SW 1271 (cell line): ENCODE measurements around the gene MYOF.
"Not testable (repeated sequence)": the region's sequence is repeated elsewhere in the genome, so short reads cannot be mapped to it uniquely, and the experiment has no call there.

Experiments
- DNase-seq, 2 experiments: peaks; one replicate each; lab custom pipeline; 2025; lab: John Stamatoyannopoulos, UW

Gene MYOF

DNA sequence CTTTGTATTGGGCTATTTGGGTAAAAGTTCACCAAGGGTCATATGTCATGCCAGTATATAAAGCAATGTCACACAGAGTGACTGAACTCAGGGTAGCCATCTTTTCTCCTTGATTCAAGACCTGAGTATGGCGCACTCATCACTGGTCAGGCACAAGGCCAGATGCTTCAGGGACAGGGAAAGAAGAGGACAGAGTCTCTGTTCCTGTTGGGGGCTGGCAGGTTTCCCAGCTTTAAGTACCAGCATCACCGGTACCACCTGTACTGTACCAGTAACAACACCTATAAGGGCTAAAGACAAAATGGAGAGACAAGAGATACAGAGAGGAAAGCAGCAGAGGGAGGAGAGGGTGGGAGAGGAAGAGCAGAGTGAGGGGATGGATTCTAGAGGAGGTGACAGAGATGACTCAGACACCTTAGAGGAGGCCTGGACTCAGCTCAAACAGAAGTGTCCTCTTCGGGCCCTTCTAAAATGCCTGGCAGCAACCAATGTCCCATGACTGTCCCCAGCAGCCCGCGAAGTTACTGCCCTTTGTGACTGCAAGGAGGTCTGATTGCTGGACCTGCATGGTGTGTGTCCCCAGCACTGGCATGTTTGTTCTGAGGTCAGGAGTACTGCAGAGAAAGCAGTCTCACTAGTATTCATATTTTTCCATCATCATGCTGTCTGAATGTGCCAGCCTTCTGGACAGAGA is 191.3 kb downstream of the MYOF start:
- DNase-seq: no peak

DNA sequence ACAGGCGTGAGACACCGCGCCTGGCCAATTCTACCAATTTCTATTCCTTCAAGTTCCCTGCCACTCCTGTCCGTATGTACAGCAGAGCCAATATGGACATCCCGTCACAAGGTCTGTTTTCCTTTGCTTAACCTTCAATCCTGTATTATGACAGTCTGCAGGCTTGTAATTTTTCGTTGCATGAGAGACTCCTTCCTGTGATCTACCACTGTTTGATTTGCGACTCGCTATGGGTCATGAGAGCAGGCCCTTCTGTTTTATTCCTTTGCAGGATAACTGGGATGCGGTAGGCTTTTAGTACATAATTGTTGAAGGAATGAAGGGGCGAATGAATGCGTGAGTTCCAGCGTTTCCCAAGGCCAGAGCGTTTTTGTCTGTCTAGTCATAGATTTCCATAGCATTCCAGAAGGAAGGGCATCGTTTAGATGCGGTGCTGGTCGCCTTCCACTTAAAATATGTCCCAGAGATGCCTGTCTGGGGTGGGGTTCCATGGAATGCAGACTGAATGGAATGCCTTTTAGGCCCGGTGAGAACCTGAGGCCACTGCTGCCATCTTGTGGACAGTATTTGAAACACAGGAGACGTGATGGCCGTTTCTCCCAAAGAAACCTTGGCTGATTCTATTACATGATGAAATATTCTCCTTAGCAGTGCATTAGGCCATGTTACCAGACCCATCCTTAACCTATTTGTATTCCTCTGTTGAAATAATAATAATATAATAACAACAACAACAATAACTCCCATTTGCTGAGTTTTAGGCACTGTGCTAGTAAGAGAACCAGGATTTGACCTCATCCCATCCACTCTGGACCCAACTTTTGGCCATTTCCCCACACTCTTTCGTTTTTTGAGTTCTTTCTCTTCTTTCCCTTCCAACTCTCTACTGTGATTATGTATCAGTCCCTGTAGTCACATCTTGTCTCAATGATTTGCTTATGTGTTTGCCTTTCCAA is 193.2 kb downstream of the MYOF start:
- peak; percentile 39 to 79 for DNase-seq

DNA sequence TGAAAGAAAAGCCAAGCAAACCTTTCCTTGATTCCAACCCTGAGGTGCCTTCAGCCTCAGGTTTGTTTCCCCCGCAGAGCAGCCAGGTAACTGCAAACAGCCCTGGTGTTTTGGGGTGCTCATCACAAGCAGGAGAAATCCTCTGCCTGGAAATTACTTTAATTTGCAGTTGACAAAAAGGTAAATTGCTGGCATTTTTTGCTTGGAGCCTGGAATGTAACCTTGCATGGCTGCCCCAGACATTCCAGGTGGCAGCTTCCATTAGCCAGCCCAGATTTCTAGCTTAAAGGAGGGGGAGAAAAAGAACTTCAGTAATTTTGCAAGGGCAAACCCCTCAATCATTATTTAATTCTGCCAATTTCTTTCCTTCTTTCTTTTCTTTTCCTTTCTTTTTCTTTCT is 194.4 kb downstream of the MYOF start:
- no peak for DNase-seq

DNA sequence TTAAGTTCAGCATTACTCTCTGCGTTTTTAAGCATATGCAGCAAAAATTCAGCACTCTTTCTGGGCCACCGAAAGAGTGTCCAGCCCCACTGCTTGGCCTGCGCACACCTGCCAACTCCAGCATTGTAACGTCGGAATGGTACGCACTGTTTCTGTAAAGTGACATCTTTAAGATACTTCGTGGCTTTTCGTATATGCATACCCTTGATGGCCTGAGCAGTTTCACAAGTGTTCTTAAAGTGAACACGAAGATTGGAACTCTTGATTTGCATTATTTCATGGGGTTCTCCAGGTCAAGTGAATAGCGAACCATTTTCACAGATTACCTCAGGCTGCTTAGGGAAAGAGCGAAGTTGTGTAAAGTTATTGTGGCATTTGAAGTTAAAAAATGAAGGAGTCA is 197.9 kb downstream of the MYOF start:
- DNase-seq: not testable (repeated sequence)

DNA sequence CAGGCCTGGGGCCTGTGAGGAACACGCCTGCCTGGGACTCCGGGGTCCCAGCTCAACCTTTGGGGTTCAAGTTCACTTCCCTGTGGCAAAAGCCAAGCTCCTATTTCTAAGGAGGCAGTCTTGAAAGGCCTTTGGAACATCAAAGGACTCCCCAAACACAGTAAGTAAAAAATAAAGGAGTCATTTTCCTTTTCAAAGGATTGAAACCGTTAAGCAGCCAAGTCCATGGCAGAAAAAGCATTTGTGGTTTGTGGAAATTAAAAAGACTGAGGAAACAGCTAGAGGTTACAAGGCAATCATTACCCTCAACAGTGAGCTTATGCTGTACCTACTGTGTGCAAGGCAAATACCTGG is 200.8 kb downstream of the MYOF start:
- DNase-seq: no peak

DNA sequence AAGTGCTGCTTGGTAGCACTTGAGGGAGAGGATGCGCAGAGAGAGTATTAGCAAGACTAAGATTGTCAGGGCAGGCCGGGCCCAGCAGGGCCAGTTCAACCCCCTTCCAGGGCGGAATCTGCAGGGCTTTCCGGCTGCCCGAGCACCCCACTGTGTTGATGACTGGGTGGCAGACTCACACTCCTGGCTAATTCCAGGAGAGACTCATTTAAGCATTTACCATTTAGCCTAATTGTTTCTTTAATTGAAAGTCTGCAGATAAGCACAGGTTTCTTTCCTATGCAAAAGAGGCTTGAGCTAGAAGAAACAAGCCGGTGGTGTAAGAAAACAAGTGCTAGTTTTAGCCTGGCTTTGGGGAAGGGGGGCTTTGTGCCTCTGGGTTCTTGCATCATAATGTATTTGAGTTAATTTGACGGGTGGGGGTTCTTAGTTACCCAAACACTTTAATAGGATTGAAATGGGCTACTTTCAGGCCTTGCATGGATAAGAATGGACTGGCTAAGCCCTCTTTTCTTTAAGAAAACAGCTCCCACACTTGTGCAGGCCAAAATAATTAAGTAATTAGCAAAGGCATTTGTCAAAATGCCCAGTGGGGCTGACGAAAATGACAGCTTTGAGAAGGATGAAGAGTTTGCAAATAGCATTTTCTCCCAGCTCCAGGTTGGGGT is 201.3 kb downstream of the MYOF start:
- DNase-seq: no peak

DNA sequence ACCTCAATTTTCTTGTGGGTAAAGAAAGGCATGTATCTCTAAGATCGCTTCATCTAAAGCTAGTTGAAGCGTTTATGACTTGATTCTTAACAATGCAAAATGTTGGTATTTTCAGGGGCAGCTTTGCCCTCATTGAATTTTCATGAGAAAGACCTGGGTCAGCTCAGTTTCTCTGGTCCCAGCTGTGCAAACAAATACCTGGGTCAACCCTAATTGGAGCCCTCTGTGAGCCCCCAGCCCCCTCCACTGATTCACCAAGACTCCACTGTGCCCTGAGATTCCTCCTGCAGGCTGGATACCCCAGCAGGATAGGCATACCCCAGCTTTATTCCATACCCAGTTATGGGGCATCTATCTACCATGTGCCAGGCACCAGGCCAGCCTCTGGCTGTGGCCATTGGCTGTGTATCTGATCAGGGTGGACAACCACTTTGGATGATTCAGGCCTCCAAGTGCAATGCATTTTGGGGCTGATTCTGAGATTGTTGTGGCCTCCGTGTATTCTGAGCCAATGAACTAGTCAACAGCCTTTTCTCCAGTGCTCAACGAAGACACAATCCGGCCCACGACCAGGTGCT is 201.9 kb downstream of the MYOF start:
- DNase-seq: no peak

DNA sequence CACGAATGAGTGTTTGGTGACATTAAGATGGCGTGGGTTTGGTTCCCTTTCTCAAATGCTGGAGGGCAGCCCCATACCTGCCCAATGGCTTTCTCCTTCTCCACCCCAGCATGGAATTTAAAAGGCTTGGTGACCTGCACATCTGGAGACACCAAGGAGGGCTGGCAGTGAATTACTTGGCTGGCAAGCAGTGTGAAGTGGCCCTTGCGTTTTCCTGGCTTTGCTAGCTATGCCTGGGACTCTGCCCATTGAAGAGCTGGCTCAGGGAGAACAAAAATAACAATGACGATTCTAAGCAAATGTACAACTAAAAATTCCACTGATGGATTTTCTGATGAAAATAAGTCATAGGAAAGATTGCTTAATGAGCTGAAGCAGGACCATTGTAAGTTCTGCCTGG is 204.8 kb downstream of the MYOF start:
- DNase-seq: no peak

DNA sequence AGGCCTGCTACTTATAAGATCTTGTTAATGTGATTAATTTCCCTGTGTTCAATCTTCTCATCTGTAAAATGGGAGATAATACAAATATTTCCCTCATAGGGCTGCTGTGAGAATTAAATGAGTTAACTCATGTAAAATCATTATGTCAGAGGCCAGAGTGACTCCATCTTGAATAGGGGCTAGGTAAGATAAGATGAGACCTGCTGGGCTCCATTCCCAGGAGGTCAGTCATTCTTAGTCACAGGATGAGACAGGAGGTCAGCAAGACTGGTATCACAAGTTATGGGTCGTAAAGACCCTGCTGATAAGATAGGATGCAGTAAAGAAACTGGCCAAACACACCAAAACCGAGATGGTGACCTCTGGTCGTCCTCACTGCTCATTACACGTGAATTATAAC is 207.7 kb downstream of the MYOF start:
- DNase-seq: no peak

DNA sequence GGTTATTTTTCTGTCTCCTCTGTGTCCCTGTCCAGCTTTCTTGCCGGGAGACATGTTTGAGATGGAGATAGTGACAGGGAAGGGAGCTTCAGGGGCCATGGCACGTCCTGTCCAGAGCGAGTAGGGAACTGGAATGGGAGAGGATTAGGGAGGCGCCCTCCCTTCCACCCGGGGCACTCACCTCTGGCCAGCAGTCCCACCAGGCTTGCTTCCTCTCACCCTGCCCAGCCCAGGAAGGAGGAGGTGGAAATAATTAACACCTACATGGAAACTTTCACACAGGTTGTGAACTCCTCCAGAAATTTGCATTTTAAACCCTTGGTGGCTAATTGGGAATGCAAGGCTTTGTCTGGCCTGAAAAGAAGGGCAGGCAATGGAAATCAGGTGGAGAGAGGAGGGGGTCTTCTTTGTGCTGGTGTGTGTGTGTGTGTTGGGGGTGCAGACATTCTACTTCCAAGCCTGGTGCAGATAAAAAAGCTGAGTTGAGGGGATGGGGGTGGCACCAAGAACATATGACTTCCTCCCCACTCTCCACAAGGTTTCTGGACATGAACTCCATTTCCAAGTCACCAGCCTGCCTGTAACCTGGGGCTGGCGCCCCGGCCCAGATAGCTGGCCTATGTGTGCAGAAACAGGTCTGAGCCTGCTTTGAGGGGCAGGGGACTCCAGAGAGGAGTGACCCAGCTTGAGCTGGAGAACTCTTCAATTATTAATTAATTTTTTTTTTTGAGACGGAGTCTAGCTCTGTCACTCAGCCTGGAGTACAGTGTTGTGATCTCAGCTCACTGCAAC is 209.1 kb downstream of the MYOF start:
- DNase-seq: no peak

DNA sequence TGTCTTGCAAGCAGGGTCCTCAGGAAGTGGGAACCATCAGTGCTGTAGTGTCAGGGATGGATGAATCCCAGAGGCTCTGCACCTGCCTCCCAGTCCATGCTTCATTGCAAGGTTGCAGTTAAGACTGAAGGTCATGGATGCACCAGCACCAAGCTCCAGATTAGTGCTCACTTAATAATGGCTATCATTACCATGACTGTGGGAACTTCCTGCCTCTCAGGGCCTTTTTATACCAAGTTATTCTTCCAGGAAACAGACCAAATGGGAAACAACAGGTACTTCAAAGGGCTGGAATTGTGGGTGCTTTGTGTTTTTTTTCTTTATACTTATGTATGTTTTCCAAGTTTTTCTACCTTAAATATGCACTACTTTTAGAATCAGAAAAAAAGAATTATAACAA is 210.8 kb downstream of the MYOF start:
- DNase-seq: no peak

DNA sequence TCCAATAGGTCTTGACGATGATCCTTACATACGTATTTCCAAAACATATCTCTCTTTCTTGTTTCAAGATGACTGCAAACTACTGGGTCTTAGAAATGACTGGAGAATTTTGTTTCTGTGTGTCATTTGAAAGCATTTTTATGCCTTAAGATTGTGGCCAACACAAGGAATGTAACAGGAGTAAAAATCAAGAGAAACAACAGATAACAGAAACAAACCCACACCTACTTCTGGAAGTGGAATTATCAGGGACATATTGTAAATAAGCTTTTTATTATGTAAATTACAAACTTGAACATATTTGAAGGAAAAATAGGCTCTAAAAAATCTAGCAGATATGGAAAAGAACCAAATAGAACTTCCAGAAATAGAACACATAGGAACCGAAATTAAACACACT is 212.9 kb downstream of the MYOF start:
- DNase-seq: no peak

DNA sequence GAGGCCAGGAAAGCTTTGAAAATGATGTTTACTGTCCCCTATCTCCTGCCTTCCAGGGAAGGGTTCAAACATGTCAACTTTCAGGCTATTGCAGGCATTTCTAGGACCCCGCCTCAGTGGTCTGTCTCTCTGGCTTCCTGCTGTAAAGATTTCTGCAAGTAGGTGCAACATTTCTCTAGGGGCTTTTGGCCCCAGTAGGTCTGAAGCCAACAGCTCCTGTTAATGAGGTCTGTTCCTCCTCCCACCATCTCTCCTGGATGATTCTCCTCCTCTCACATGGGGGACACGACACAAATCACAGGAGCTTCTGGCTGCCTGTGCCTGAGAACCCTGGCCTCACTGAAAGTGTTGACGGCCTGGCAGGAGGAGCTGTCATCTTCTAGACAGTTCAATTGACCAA is 214.1 kb downstream of the MYOF start:
- DNase-seq: no peak

DNA sequence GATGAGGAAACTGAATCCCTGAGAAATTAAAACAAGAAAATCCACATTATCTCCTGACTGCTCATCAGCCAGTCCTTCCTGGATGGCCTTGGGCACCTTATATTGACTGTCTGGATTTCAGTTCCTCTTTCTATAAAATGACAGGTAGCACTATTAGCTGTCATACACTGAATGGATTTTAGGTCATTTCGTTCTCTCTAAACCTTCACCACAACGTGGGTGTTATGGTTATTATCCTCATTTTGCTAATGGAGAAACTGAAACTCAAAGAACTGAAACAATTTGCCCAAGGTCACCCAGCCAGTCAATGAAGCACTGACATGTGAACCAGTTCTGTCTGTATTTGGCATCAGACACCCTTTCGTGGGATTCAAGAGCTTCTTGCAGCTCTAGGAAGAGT is 214.6 kb downstream of the MYOF start:
- DNase-seq: no peak

DNA sequence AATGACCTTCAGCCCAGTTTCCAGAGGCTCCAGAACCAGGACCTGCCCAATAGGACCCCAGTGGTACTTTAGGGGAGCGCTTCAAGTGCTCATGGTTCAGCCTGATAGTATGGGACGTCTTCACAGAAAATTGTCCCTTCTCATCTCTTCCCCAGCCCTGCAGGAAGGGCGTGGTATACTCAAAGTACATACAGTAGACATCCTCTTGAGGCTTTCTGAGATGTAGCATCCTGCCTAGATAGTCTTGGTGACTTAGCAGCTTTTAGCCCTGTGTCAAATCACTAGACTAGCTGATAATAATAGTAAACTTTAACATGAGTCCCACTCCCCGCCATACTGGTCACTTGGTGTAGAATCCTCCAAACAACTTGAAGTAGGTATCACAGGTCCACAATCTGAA is 215.3 kb downstream of the MYOF start:
- no peak for DNase-seq

DNA sequence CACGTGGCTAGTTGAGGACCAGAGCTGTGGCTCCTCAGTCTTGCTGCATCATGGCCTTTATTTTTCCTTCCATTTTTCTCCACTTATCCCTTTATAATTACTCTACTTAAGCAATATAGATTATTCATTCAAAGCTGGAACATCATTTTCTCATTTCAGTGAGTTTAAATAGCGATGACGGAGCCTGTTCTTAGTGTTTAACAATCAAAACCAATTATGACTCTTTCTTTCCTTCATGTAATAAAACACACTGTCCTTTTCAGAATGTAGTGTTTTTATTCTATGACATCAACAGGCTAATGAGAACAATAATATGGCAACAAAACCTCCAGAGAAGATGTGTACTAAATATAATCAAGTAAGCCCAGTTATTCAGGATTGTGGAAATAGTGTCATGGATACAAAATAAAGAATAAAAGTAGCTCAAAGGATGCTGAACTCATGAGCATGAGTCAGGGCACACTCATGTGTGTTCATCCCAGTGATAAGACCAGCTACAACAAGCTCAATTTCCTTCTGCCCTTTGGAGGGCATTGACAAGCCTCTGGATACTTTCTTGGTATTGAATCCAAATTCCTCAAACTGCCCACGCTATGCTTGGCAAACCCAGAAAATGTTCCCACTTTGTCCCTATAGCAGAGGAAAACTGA is 220.0 kb downstream of the MYOF start:
- DNase-seq: no peak

DNA sequence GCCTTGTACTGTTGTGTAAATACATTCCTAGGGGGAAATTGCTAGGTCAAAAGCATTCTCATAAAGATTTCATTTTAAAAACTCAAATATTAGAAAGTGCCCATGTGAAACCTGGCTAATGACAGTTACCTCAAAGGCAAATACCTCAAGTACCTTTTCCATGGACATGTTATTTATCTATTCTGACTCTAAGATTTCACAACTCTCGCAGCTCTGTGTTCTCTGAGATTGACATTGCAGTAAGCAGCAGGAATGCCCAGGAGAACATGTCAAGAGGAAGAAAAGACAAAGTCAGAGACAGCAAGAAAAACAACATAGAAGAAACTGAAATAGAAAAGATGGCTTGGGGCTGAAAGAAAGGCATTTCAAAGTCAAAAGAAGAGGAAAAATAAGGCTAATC is 221.0 kb downstream of the MYOF start:
- DNase-seq: no peak

DNA sequence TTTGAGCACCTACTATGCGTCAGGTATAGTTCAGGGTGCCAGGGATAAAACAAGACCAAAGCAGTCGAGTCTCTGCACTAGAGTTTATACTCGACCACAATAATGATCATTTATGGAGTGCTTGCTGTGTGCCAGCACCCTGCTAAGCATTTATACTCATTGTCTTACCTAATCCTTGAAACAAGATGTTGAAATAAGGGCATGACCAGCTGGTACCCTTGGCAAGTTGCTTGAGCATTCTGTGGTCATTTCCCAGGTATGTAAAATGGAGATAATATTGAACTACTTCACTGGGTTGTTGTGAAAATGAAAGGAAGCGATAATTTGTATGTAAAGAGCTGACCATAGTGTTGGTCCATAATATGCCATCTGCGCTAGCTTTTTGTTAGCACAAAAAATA is 223.0 kb downstream of the MYOF start:
- DNase-seq: no peak
